ENCODE results near the gene GREB1L.

- TF ChIP-seq, protein P1, sequence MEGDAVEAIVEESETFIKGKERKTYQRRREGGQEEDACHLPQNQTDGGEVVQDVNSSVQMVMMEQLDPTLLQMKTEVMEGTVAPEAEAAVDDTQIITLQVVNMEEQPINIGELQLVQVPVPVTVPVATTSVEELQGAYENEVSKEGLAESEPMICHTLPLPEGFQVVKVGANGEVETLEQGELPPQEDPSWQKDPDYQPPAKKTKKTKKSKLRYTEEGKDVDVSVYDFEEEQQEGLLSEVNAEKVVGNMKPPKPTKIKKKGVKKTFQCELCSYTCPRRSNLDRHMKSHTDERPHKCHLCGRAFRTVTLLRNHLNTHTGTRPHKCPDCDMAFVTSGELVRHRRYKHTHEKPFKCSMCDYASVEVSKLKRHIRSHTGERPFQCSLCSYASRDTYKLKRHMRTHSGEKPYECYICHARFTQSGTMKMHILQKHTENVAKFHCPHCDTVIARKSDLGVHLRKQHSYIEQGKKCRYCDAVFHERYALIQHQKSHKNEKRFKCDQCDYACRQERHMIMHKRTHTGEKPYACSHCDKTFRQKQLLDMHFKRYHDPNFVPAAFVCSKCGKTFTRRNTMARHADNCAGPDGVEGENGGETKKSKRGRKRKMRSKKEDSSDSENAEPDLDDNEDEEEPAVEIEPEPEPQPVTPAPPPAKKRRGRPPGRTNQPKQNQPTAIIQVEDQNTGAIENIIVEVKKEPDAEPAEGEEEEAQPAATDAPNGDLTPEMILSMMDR (conservative IDR thresholded peaks at IDR 0.05 in 1 of 2, IDR thresholded peaks at IDR 0.05 in 1 of 2; ENCODE audit: extremely low read depth in 1 of 2, insufficient read depth in 1 of 2, low read depth in 1 of 2, low read length in 2 of 2) = no peak
- TF ChIP-seq EZH2 (IDR thresholded peaks at IDR 0.05; ENCODE audit: borderline replicate concordance, low read length) = no peak
These were observed 64.3 kb downstream of the GREB1L start for GRCh38 chr18:21306368-21306767.

All from mammary epithelial cell (primary cell).